ENCODE results near the gene TBC1D9.

Gene TBC1D9

GRCh38 chr4:140673729-140674128 lies 82.5 kb downstream of the TBC1D9 start:
- no peaks in the 10 kb centered on the region for H3K27me3 ChIP-seq (ENCODE audit: insufficient read depth, low read length, poor library complexity, severe bottlenecking)
- peaks cover 32% of the 10 kb centered on the region; the same call in 1 of the 2 replicates for H3K36me3 ChIP-seq (ENCODE audit: insufficient read depth, low read length)
- no peak overlapping the region for H3K4me3 ChIP-seq (ENCODE audit: low read length, poor library complexity, severe bottlenecking)
- no peaks in the 10 kb centered on the region for H4K20me1 ChIP-seq (ENCODE audit: insufficient read depth, low read length, poor library complexity, severe bottlenecking)
- no peak overlapping the region for H2AFZ ChIP-seq (ENCODE audit: low read length)
- no peak for TF ChIP-seq CTCF (conservative IDR thresholded peaks at IDR 0.05; ENCODE audit: low read length)
- no peak for TF ChIP-seq EZH2phosphoT487 (IDR thresholded peaks at IDR 0.05; ENCODE audit: borderline replicate concordance)
- H3K9me3 ChIP-seq (ENCODE audit: insufficient read depth, low read depth, low read length), result no peaks in the 10 kb centered on the region
- no peaks in the 10 kb centered on the region for H3K9me2 ChIP-seq (replicated peaks; ENCODE audit: low read depth, low read length)
- H3K9ac ChIP-seq (ENCODE audit: low read depth, low read length, poor library complexity, severe bottlenecking), result no peak overlapping the region
- peaks cover 8% of the 10 kb centered on the region for H3K4me1 ChIP-seq (ENCODE audit: insufficient read depth, low read length, poor library complexity, severe bottlenecking)
- H3K79me2 ChIP-seq (ENCODE audit: insufficient read depth, low read length), result no peaks in the 10 kb centered on the region
- H3K4me2 ChIP-seq (ENCODE audit: low read depth, low read length, poor library complexity, severe bottlenecking), result no peak overlapping the region
- no peaks in the 10 kb centered on the region for H3F3A ChIP-seq (ENCODE audit: low read depth)

- Histone ChIP-seq H3F3A (ENCODE audit: low read depth) (no peaks in the 10 kb centered on the region), H3K4me3 (ENCODE audit: low read length, poor library complexity, severe bottlenecking) (no peak overlapping the region), H3K4me2 (ENCODE audit: low read depth, low read length, poor library complexity, severe bottlenecking) (no peak overlapping the region), H3K36me3 (ENCODE audit: insufficient read depth, low read length) (peaks cover 27% of the 10 kb centered on the region; the same call in 1 of the 2 replicates), H3K27me3 (ENCODE audit: insufficient read depth, low read length, poor library complexity, severe bottlenecking) (no peaks in the 10 kb centered on the region), H3K4me1 (ENCODE audit: insufficient read depth, low read length, poor library complexity, severe bottlenecking) (peaks cover 8% of the 10 kb centered on the region), H3K9me3 (ENCODE audit: insufficient read depth, low read depth, low read length) (no peaks in the 10 kb centered on the region), H3K79me2 (ENCODE audit: insufficient read depth, low read length) (no peaks in the 10 kb centered on the region), H4K20me1 (ENCODE audit: insufficient read depth, low read length, poor library complexity, severe bottlenecking) (no peaks in the 10 kb centered on the region), H3K9me2 (replicated peaks; ENCODE audit: low read depth, low read length) (no peaks in the 10 kb centered on the region), H3K9ac (ENCODE audit: low read depth, low read length, poor library complexity, severe bottlenecking) (no peak overlapping the region), H2AFZ (ENCODE audit: low read length) (no peak overlapping the region)
- no peak for TF ChIP-seq CTCF (conservative IDR thresholded peaks at IDR 0.05; ENCODE audit: low read length)
- TF ChIP-seq EZH2phosphoT487 (IDR thresholded peaks at IDR 0.05; ENCODE audit: borderline replicate concordance), result no peak
Observed at GRCh38 chr4:140672416-140672815, 83.8 kb downstream of the TBC1D9 start.

DNA sequence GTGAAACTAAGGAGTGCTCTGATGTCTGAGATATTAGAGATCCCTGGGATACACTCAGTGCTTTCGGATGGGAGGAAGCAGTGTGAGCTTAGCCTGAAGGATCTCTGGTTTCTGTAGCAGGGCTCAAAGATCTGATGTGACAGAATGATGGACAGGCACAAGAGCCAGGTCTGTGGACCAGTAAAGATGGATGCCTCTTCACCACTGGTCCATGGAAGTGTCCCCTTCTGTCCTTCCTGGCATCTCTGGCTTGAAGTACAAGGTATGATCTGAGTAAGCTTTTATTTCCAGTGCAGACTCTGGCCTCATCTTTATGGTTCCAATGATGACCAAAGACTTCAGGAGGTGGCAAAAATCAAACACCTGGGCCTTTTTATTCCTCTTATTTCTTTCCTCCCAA lies 88.1 kb downstream of the TBC1D9 start:
- no peaks in the 10 kb centered on the region for H3K79me2 ChIP-seq (ENCODE audit: insufficient read depth, low read length)
- H3K36me3 ChIP-seq (ENCODE audit: insufficient read depth, low read length), result peaks cover 32% of the 10 kb centered on the region; the same call in 1 of the 2 replicates
- TF ChIP-seq CTCF (conservative IDR thresholded peaks at IDR 0.05; ENCODE audit: low read length) (no peak), EZH2phosphoT487 (IDR thresholded peaks at IDR 0.05; ENCODE audit: borderline replicate concordance) (no peak)
- no peak overlapping the region for H2AFZ ChIP-seq (ENCODE audit: low read length)
- no peaks in the 10 kb centered on the region for H3K4me1 ChIP-seq (ENCODE audit: insufficient read depth, low read length, poor library complexity, severe bottlenecking)
- no peak overlapping the region for H3K4me3 ChIP-seq (ENCODE audit: low read length, poor library complexity, severe bottlenecking)
- H3K9ac ChIP-seq (ENCODE audit: low read depth, low read length, poor library complexity, severe bottlenecking), result no peak overlapping the region
- no peaks in the 10 kb centered on the region for H3K27me3 ChIP-seq (ENCODE audit: insufficient read depth, low read length, poor library complexity, severe bottlenecking)
- no peaks in the 10 kb centered on the region for H3K9me2 ChIP-seq (replicated peaks; ENCODE audit: low read depth, low read length)
- no peak overlapping the region for H3K4me2 ChIP-seq (ENCODE audit: low read depth, low read length, poor library complexity, severe bottlenecking)
- no peaks in the 10 kb centered on the region for H4K20me1 ChIP-seq (ENCODE audit: insufficient read depth, low read length, poor library complexity, severe bottlenecking)
- H3K9me3 ChIP-seq (ENCODE audit: insufficient read depth, low read depth, low read length), result no peaks in the 10 kb centered on the region
- H3F3A ChIP-seq (ENCODE audit: low read depth), result no peaks in the 10 kb centered on the region

Measured in Loucy (cell line).